ENCODE data around the gene ZNF668. TPM values are rescaled to one million over a fixed set of nuclear protein-coding genes. Genes with fewer than 3 reads are reported as not detected.

ZNF668 gene
- total RNA-seq, 6 experiments from 2014 or later: 15.0 to 24.5 (median 17.5) TPM

DNA sequence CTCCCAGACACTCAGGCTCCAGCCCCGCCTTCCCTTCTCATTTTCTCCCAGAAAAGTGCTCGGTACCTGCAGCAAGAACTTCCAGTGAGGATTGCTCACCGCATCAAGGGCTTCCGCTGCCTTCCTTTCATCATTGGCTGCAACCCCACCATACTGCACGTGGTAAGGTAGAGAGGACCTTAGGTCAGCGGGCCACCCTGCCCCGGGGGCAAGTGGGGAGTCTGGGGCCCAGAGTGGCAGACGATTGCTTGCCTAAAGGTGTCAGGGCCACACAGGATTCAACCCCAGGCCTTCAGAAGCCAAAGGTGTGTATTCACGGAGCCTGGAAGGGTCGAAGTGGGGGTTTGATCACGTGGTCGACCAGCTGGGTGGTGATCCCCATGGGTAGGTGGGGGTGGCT is 35.6 kb upstream of the ZNF668 start:
- H3K4me1 Mint-ChIP-seq (ENCODE audit: low read depth): peaks cover 19% of the 10 kb centered on the region
- H3K36me3 Mint-ChIP-seq (ENCODE audit: low read depth): peaks cover 15% of the 10 kb centered on the region
- peak overlapping the region; percentile 26; the same call in 1 of the 2 replicates for H3K27ac Mint-ChIP-seq

DNA sequence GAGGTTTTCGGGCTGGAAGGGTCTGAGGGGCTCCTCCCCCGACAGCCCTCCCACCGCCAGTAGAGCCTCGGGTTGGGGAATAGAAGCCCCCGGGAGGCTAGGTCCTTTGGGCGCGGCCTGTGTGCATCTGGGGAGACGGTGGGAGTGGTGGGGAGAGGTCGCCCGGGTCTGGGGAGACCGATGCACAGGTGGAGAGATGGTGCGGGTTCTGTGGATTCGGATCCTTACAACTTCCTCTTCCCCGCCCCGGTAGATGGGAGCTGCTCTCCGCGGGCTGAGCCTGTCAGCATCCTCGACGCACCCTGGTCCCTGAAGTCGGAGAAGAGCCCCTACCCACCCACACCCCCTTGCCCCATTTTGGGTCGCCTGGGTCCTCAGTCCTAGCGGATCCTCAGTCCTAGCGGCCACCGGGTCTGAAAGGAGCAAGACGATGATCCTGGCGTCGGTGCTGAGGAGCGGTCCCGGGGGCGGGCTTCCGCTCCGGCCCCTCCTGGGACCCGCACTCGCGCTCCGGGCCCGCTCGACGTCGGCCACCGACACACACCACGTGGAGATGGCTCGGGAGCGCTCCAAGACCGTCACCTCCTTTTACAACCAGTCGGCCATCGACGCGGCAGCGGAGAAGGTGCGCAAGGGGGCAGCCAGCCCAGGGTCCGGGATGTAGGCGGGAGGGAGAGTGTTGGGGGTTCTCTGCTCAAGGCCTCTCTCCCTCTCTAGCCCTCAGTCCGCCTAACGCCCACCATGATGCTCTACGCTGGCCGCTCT is 34.9 kb upstream of the ZNF668 start:
- Mint-ChIP-seq H3K27ac (no peak overlapping the region; the same call in 1 of the 2 replicates), H3K4me1 (ENCODE audit: low read depth) (peaks cover 19% of the 10 kb centered on the region), H3K36me3 (ENCODE audit: low read depth) (peaks cover 14% of the 10 kb centered on the region), H3K27me3 (ENCODE audit: insufficient read depth) (no peaks in the 10 kb centered on the region; the same call in 1 of the 2 replicates), H3K9me3 (no peaks in the 10 kb centered on the region), H3K4me3 (peak overlapping the region; percentile 84)
- DNase-seq: no peak
- TF ChIP-seq, protein P1, sequence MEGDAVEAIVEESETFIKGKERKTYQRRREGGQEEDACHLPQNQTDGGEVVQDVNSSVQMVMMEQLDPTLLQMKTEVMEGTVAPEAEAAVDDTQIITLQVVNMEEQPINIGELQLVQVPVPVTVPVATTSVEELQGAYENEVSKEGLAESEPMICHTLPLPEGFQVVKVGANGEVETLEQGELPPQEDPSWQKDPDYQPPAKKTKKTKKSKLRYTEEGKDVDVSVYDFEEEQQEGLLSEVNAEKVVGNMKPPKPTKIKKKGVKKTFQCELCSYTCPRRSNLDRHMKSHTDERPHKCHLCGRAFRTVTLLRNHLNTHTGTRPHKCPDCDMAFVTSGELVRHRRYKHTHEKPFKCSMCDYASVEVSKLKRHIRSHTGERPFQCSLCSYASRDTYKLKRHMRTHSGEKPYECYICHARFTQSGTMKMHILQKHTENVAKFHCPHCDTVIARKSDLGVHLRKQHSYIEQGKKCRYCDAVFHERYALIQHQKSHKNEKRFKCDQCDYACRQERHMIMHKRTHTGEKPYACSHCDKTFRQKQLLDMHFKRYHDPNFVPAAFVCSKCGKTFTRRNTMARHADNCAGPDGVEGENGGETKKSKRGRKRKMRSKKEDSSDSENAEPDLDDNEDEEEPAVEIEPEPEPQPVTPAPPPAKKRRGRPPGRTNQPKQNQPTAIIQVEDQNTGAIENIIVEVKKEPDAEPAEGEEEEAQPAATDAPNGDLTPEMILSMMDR (IDR thresholded peaks at IDR 0.05): no peak

More for the DNA sequence above, 35.6 kb upstream of the ZNF668 start:
- H3K27me3 Mint-ChIP-seq (ENCODE audit: insufficient read depth): no peaks in the 10 kb centered on the region; the same call in 1 of the 2 replicates
- no peak for DNase-seq
- H3K9me3 Mint-ChIP-seq: no peaks in the 10 kb centered on the region
- peak overlapping the region; percentile 80 for H3K4me3 Mint-ChIP-seq
- TF ChIP-seq, protein P1 (IDR thresholded peaks at IDR 0.05): no peak

DNA sequence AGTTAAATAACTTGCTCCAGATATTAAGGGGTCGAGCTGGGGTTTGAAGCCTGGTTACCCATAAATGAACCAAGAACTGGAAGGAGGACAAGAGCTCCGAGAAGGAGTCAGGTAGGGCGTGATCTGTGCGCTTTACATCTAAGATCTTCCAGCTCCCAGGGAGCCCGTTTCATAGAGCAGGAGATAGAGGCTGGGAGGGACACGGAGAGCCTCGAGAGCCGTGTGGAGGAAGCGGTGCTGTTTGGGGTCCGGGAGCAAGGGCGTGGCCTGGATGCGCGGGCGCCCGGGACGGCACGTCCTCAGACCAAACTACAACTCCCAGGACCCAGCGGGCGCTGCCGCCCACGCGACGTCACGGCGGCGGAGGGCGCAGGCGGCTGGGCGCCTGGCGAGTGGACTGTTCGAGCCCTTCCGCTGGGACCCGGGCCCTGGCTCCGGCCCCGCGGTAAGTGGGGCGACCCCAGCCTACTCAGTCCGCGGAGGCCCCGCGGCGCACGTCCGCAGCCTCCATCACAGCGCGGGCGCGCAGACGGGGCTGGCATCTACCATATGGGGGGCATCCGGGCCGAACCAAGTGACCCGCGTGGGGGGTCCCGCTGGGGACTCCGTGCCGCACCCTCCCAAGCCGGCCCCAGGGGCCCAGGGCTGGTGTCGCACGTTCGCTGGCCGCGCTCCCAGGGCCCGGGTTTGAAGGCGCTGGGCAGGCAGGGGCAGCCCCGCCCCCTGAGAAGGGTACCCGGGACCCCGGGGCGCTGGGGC is 34.2 kb upstream of the ZNF668 start, which contains the start of gene BCKDK:
TSS of gene BCKDK (plus strand) at position 352 of the 759 bp plus-strand sequence. CDS start 838 bp downstream, outside the sequence.
- H3K27me3 Mint-ChIP-seq (ENCODE audit: insufficient read depth): no peaks in the 10 kb centered on the region; the same call in 1 of the 2 replicates
- TF ChIP-seq, protein P1 (IDR thresholded peaks at IDR 0.05): no peak
- H3K9me3 Mint-ChIP-seq: no peaks in the 10 kb centered on the region
- DNase-seq: peak; percentile 54
- H3K27ac Mint-ChIP-seq: peak within 1 kb of the TSS; percentile 70
- H3K4me1 Mint-ChIP-seq (ENCODE audit: low read depth): peaks cover 19% of the 10 kb centered on the region
- peak within 1 kb of the TSS; percentile 86 for H3K4me3 Mint-ChIP-seq
- peaks cover 14% of the 10 kb centered on the region for H3K36me3 Mint-ChIP-seq (ENCODE audit: low read depth)

DNA sequence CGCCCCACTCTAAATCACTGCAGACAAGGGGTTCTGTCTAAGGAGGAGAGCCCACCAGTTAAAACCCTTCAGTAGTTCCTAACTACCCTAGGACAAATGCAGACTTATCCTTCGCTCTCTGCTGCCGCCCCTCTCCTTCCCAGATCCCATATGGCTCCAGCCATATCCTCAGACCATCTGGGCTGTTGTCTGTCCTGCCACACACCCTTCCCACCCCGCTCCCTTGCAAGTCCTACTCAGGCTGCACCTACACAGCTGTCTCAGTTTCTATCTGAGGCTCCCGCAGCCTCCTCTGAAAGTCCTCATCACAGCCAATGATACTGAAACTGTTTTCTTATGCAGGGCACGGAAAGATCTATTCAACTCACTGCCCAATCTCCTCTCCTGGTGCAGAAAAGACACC is 33.4 kb upstream of the ZNF668 start:
- TF ChIP-seq, protein P1 (IDR thresholded peaks at IDR 0.05): no peak
- Mint-ChIP-seq H3K4me1 (ENCODE audit: low read depth) (peaks cover 19% of the 10 kb centered on the region), H3K27ac (no peak overlapping the region), H3K9me3 (no peaks in the 10 kb centered on the region), H3K4me3 (peak overlapping the region; percentile 86; the same call in 1 of the 2 replicates), H3K36me3 (ENCODE audit: low read depth) (peaks cover 14% of the 10 kb centered on the region), H3K27me3 (ENCODE audit: insufficient read depth) (no peaks in the 10 kb centered on the region; the same call in 1 of the 2 replicates)
- DNase-seq: no peak

DNA sequence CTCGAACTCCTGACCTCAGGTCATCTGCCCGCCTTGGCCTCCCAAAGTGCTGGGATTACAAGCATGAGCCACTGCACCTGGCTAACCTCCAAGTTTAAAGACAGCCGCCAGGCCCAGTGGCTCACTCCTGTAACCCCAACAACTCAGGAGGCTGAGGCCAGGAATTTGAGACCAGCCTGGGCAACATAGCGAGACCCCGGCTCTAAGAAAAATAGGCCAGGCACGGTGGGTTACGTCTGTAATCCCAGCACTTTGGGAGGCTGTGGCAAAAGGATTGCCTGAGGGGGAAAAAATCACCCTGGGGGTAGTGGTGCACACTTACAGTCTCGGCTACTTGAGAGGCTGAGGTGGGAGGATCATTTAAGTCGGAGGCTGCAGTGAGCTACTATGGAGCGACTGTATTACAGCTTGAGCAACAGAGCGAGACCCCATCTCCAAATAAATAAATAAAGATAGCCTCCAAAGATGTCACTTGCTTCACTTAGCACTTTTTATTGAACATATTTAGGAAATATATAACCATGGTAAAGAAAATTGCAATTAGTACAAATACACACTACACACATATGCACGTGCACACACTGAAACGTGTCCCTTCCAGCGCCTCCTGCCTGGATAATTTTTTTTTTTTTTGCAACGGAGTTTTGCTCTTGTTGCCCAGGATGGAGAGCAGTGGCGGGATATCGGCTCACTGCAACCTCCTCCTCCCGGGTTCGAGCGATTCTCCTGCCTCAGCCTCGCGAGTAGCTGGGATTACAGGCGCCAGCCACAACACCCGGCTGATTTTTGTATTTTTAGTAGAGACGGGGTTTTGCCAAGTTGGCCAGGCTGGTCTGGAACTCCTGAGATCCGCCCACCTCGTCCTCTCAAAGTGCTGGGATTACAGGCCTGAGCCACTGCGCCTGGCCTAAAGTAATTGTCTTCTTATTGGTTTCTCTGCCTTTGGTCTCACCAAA is 32.7 kb upstream of the ZNF668 start:
- Mint-ChIP-seq H3K4me3 (no peak overlapping the region), H3K4me1 (ENCODE audit: low read depth) (peaks cover 19% of the 10 kb centered on the region), H3K36me3 (ENCODE audit: low read depth) (peaks cover 14% of the 10 kb centered on the region), H3K27ac (no peak overlapping the region), H3K27me3 (ENCODE audit: insufficient read depth) (no peaks in the 10 kb centered on the region; the same call in 1 of the 2 replicates), H3K9me3 (no peaks in the 10 kb centered on the region)
- TF ChIP-seq, protein P1 (IDR thresholded peaks at IDR 0.05): no peak
- DNase-seq: no peak
